ENCODE results near the gene FAH.
A peak's percentile ranks its signal among the peaks of the same experiment; 100 is the strongest.
"Not testable (repeated sequence)": the region's sequence is repeated elsewhere in the genome, so short reads cannot be mapped to it uniquely, and the experiment has no call there.

The FAH gene

DNA sequence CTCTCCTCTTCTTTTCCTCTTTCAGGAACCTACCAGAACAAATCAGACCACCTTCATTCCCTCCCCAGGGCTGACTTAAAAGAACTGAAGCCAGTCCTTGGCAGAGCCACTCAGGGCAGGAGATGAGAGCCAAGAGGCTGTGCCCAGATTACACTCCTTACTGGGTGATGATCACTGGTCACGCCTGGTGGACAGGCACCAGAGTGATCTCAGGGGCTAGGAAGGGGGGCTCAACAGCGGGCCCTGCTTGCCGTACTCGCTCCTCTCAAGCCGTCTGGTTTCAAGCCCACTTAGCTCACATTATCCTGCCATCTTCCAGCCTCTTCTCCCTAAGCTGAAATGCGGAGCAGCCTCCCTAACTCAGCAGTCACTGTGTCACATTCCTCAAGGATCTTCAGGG is 1.7 kb upstream of the FAH start:
- Histone ChIP-seq H3K36me3 (ENCODE audit: insufficient read depth, low read length) (no peaks in the 10 kb centered on the region), H3K27me3 (ENCODE audit: insufficient read depth, low read length) (no peaks in the 10 kb centered on the region), H3K27ac (ENCODE audit: low read depth, low read length) (no peak overlapping the region), H3K4me3 (ENCODE audit: low read depth, low read length) (no peak overlapping the region), H3K79me2 (ENCODE audit: control insufficient read depth, insufficient read depth, low read length, unreplicated experiment) (no peaks in the 10 kb centered on the region), H3K4me1 (ENCODE audit: control insufficient read depth, insufficient read depth, low read length, unreplicated experiment) (peaks cover 13% of the 10 kb centered on the region), H2AFZ (ENCODE audit: low read length, unreplicated experiment) (no peak overlapping the region)

DNA sequence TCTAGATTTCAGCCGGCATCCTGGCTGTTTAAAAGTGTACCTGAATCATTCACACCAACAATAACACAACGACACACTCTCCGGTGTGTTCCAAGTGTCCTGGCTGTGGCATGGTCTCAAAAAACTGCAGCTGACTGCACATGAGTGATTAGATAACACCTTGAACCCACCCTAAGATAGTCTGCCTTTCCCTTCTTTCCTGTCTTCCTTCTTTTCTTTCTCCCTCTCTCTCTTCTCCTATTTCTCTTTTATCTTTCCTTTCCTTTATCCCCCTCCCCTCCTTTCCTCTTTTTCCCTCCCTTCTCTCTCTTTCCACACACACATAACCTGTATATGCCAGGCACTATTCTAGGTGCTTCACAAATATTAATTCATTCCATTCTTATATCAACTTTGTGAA is 1.2 kb upstream of the FAH start:
- H3K4me1 ChIP-seq (ENCODE audit: control insufficient read depth, insufficient read depth, low read length, unreplicated experiment): peaks cover 13% of the 10 kb centered on the region
- H3K27ac ChIP-seq (ENCODE audit: low read depth, low read length): no peak overlapping the region
- H3K4me3 ChIP-seq (ENCODE audit: low read depth, low read length): no peak overlapping the region
- H2AFZ ChIP-seq (ENCODE audit: low read length, unreplicated experiment): no peak overlapping the region
- no peaks in the 10 kb centered on the region for H3K79me2 ChIP-seq (ENCODE audit: control insufficient read depth, insufficient read depth, low read length, unreplicated experiment)
- no peaks in the 10 kb centered on the region for H3K27me3 ChIP-seq (ENCODE audit: insufficient read depth, low read length)
- H3K36me3 ChIP-seq (ENCODE audit: insufficient read depth, low read length): no peaks in the 10 kb centered on the region

DNA sequence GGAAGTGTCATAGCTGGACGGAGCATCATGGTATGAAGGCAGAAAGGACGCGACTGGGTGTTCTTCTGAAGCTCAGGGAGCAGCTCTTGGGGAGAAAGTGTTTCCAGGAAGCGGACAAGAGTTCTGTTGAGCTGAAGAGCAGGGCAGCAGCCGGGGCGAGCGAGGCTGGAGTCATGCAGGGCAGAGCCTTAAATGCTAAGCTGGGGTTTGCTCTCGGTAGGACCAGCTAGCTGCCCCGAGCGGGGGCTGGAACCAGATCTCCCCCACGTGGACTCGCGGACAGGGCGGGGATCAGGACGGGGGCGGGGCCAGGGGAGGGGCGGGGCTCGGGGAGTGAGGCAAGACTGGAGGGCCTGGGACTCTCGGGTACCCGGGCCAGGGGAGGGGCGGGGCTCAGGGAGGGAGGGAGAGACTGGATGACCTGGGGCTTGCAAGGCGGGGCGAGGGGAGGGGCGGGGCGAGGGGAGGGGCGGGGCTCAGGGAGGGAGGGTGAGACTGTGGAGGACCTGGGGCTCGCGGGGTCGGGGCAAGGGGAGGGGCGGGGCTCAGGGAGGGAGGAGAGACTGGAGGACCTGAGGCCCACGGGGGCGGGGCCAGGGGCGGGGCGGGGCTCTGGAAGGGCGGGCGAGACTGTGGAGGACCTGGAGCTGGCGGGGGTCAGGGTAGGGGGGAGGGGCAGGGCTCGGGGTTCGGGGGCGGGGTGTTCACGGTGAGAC is 461 bp upstream of the FAH start:
- peak overlapping the region; percentile 95 for H2AFZ ChIP-seq (ENCODE audit: low read length, unreplicated experiment)

DNA sequence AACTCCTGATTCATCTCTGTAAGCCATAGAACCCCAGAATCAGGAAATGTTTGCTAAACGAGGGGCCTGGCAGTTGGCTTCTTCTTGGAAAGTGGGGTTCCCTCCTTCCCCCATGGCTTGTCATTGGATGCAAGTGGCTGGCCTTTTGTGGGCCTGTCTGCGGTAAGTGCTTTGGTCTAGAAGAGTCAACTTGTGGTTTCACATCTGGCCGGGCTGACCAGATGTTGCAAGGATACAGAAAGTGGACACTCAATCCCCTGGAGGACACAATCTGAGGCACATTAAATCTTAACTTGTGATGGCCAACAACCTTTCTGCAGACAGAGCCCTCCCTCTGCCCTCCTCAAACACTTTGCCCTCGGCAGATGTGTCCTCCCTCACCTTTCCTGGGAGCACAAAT is 1.1 kb downstream of the FAH start:
- Histone ChIP-seq H3K27ac (ENCODE audit: low read depth, low read length) (peak overlapping the region; percentile 5; the same call in 1 of the 2 replicates), H3K4me1 (ENCODE audit: control insufficient read depth, insufficient read depth, low read length, unreplicated experiment) (peaks cover 13% of the 10 kb centered on the region)

More for the DNA sequence above, 461 bp upstream of the FAH start:
- peaks cover 13% of the 10 kb centered on the region for H3K4me1 ChIP-seq (ENCODE audit: control insufficient read depth, insufficient read depth, low read length, unreplicated experiment)
- H3K4me3 ChIP-seq (ENCODE audit: low read depth, low read length): peak overlapping the region; percentile 94
- H3K27ac ChIP-seq (ENCODE audit: low read depth, low read length): no peak overlapping the region
- H3K36me3 ChIP-seq (ENCODE audit: insufficient read depth, low read length): no peaks in the 10 kb centered on the region
- no peaks in the 10 kb centered on the region for H3K79me2 ChIP-seq (ENCODE audit: control insufficient read depth, insufficient read depth, low read length, unreplicated experiment)
- no peaks in the 10 kb centered on the region for H3K27me3 ChIP-seq (ENCODE audit: insufficient read depth, low read length)

DNA sequence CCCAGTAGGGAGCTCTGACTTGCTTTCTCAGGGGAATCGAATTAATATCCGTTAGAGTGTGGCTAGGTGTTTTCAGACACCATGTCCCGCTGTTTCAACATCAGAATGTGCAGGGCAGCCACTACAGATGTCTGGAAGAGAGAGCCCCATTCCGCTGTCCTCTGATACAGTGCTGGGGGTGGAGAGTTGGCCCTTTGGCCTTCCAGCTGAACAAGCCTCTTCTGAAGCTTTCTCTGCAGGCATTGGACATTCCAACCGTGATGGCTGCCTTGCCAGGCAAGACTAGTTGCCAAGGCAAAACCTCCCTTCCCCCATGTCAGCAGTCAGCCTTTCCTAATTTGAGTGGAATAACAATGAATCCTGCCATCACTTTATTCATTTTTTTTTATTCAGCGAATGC is 1.5 kb downstream of the FAH start:
- Histone ChIP-seq H3K4me1 (ENCODE audit: control insufficient read depth, insufficient read depth, low read length, unreplicated experiment) (peaks cover 14% of the 10 kb centered on the region), H3K79me2 (ENCODE audit: control insufficient read depth, insufficient read depth, low read length, unreplicated experiment) (no peaks in the 10 kb centered on the region), H3K4me3 (ENCODE audit: low read depth, low read length) (peak overlapping the region; percentile 94; the same call in 1 of the 2 replicates), H3K27ac (ENCODE audit: low read depth, low read length) (no peak overlapping the region), H3K27me3 (ENCODE audit: insufficient read depth, low read length) (no peaks in the 10 kb centered on the region), H3K36me3 (ENCODE audit: insufficient read depth, low read length) (no peaks in the 10 kb centered on the region), H2AFZ (ENCODE audit: low read length, unreplicated experiment) (no peak overlapping the region)

More for the DNA sequence above, 1.1 kb downstream of the FAH start:
- peak overlapping the region; percentile 94 for H3K4me3 ChIP-seq (ENCODE audit: low read depth, low read length)
- no peaks in the 10 kb centered on the region for H3K27me3 ChIP-seq (ENCODE audit: insufficient read depth, low read length)
- H2AFZ ChIP-seq (ENCODE audit: low read length, unreplicated experiment): no peak overlapping the region
- no peaks in the 10 kb centered on the region for H3K36me3 ChIP-seq (ENCODE audit: insufficient read depth, low read length)
- H3K79me2 ChIP-seq (ENCODE audit: control insufficient read depth, insufficient read depth, low read length, unreplicated experiment): no peaks in the 10 kb centered on the region

DNA sequence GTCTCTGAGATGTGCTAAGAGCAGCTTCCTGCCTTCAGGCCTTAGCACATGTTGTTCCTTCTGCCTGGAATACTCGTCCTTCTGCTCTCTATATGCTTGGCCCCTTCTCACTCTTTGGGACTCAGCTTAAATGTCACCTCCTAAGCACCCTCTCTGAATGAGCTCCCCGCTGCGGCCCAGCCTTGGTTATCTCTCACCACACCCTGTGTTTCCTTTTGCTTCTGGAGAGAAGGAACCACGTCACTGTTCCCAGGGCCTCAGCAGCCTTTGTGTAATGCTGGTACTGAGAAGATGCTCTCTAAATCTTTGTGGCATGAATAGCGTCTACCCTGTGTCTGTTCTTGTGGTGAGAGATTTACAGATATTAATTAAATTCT is 2.2 kb downstream of the FAH start:
- Histone ChIP-seq H3K4me3 (ENCODE audit: low read depth, low read length) (no peak overlapping the region), H2AFZ (ENCODE audit: low read length, unreplicated experiment) (no peak overlapping the region), H3K79me2 (ENCODE audit: control insufficient read depth, insufficient read depth, low read length, unreplicated experiment) (no peaks in the 10 kb centered on the region), H3K36me3 (ENCODE audit: insufficient read depth, low read length) (no peaks in the 10 kb centered on the region), H3K27ac (ENCODE audit: low read depth, low read length) (no peak overlapping the region), H3K27me3 (ENCODE audit: insufficient read depth, low read length) (no peaks in the 10 kb centered on the region), H3K4me1 (ENCODE audit: control insufficient read depth, insufficient read depth, low read length, unreplicated experiment) (peaks cover 20% of the 10 kb centered on the region)

DNA sequence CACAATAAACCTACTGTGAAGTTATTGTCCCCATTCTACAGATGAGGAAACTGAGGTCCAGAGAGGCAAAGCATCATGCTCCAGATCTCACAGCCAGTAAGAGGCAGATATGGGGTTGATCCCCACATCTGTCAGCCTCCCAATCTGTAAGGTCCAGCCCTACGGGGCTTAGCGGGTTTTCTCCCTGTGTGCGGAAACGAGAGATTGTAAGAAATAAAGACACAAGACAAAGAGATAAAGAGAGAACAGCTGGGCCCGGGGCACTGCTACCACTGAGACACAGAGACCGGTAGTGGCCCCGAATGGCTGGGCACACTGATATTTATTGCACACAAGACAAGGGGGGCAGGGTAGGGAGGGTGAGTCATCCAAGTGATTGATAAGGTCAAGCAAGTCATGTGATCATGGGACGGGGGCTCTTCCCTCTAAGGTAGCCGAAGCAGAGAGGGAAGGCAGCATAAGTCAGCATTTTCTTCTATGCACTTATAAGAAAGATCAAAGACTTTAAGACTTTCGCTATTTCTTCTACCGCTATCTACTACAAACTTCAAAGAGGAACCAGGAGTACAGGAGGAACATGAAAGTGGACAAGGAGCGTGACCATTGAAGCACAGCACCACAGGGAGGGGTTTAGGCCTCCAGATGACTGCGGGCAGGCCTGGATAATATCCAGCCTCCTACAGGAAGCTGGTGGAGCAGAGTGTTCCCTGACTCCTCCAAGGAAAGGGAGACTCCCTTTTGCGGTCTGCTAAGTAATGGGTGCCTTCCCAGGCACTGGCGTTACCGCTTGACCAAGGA is 2.8 kb downstream of the FAH start:
- not testable (repeated sequence) for H3K36me3 ChIP-seq (ENCODE audit: insufficient read depth, low read length); H3K27me3 ChIP-seq (ENCODE audit: insufficient read depth, low read length); H3K27ac ChIP-seq (ENCODE audit: low read depth, low read length); H3K4me3 ChIP-seq (ENCODE audit: low read depth, low read length); H3K79me2 ChIP-seq (ENCODE audit: control insufficient read depth, insufficient read depth, low read length, unreplicated experiment); H2AFZ ChIP-seq (ENCODE audit: low read length, unreplicated experiment)
- peaks cover 26% of the 10 kb centered on the region for H3K4me1 ChIP-seq (ENCODE audit: control insufficient read depth, insufficient read depth, low read length, unreplicated experiment)

DNA sequence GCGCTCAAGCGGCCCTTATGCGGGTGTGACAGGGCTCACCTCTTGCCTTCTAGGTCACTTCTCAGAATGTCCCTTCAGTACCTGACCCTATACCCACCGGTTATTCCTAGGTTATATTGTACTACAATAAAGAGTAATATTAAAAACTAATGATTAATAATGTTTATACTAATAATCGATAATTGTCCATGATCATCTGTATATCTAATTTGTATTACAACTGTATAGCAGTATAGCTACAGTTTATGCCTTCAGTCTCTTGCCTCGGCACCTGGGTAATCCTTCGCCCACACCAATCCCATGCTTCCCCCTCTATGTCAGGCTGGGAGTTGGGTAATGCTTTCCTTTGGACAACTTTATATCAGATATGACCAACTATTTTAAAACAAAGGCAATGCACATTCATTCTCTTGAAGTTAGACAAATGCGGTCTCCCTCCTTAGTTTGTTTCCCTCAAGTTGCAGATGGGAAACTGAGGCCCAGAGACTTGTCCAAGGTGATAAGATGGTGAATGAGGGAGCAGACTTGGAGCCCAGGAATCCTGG is 3.4 kb downstream of the FAH start:
- Histone ChIP-seq H3K4me1 (ENCODE audit: control insufficient read depth, insufficient read depth, low read length, unreplicated experiment) (peaks cover 33% of the 10 kb centered on the region), H3K27me3 (ENCODE audit: insufficient read depth, low read length) (no peaks in the 10 kb centered on the region), H3K4me3 (ENCODE audit: low read depth, low read length) (no peak overlapping the region), H2AFZ (ENCODE audit: low read length, unreplicated experiment) (no peak overlapping the region), H3K79me2 (ENCODE audit: control insufficient read depth, insufficient read depth, low read length, unreplicated experiment) (no peaks in the 10 kb centered on the region), H3K27ac (ENCODE audit: low read depth, low read length) (no peak overlapping the region), H3K36me3 (ENCODE audit: insufficient read depth, low read length) (no peaks in the 10 kb centered on the region)

DNA sequence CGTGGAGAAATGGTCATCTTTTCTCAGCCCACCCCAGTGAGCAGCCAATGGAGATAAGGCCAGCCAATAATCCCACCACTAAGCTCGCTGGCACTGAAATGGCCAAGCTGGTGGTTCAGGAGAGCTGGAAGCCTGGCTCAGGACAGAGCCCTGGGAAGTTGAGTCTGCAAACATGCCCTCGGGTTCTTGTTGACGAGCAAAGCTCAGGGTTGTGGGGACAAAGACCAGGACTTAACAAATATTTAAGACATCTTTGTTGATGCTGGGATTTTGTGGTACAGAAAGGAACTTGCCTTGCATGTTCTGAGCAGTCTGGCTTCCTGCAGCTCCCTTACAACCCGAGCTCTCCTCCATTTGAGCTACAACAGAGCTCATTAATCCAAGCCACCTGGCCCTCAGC is 4.4 kb downstream of the FAH start:
- Histone ChIP-seq H3K4me3 (ENCODE audit: low read depth, low read length) (no peak overlapping the region), H2AFZ (ENCODE audit: low read length, unreplicated experiment) (no peak overlapping the region), H3K79me2 (ENCODE audit: control insufficient read depth, insufficient read depth, low read length, unreplicated experiment) (no peaks in the 10 kb centered on the region), H3K27ac (ENCODE audit: low read depth, low read length) (no peak overlapping the region), H3K4me1 (ENCODE audit: control insufficient read depth, insufficient read depth, low read length, unreplicated experiment) (peaks cover 38% of the 10 kb centered on the region), H3K36me3 (ENCODE audit: insufficient read depth, low read length) (peaks cover 6% of the 10 kb centered on the region; the same call in 1 of the 2 replicates), H3K27me3 (ENCODE audit: insufficient read depth, low read length) (no peaks in the 10 kb centered on the region)

DNA sequence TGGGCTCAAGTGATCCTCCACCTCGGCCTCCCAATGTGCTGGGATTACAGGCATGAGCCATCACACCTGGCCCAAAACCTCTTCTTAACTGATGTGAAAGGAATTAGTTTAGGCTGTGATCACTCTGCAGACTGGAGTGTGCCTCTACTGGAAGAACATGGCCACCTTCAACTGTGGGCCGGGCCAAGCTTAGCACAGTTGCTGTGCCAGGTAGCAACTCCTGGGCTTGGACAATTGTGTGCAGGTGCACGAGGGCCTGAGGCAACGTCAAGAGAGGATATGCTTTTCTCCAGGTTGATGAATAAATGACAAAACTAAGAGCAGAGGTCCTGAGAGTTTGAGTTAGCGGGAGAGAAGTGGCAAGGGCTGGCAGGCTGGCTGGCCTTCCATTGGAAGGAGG is 6.5 kb downstream of the FAH start:
- no peak overlapping the region for H2AFZ ChIP-seq (ENCODE audit: low read length, unreplicated experiment)
- H3K27ac ChIP-seq (ENCODE audit: low read depth, low read length): 0 out of 2 replicates have a peak overlapping the region, but pooled peaks have one; percentile 69
- no peaks in the 10 kb centered on the region for H3K79me2 ChIP-seq (ENCODE audit: control insufficient read depth, insufficient read depth, low read length, unreplicated experiment)
- no peak overlapping the region for H3K4me3 ChIP-seq (ENCODE audit: low read depth, low read length)
- H3K36me3 ChIP-seq (ENCODE audit: insufficient read depth, low read length): peaks cover 21% of the 10 kb centered on the region
- peaks cover 29% of the 10 kb centered on the region for H3K4me1 ChIP-seq (ENCODE audit: control insufficient read depth, insufficient read depth, low read length, unreplicated experiment)
- no peaks in the 10 kb centered on the region for H3K27me3 ChIP-seq (ENCODE audit: insufficient read depth, low read length)
